Measurements from ENCODE around the gene BSX.

Gene BSX

GRCh38 chr11:122954455-122954854, 27.2 kb downstream of the BSX start:
- no peak overlapping the region for H3K4me3 ChIP-seq (ENCODE audit: low read depth, low read length)
- TF ChIP-seq CTCF (IDR thresholded peaks at IDR 0.05; ENCODE audit: borderline replicate concordance, insufficient read depth, low read depth, low read length) = no peak

DNA sequence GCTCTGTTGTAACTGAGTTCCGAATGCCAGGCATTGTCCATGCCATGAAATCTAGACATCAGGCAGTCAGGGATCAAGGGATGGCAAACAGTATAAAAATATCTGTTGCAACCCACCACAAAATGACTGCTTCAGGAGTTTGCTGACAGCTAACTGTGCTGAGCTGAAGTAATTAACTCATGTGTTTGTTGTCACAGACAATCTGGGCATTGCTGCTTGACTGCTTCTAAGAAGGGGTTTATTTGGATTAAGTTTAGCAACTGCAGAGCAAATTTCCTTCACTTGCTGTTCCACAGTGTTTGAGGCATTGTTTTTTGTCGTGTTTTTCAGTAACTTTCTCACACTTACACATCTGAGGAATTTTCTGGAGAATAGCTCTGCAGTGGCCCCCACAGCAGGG, 30.4 kb downstream of the BSX start:
- TF ChIP-seq CTCF (IDR thresholded peaks at IDR 0.05; ENCODE audit: borderline replicate concordance, insufficient read depth, low read depth, low read length) = no peak
- H3K4me3 ChIP-seq (ENCODE audit: low read depth, low read length) = no peak overlapping the region

DNA sequence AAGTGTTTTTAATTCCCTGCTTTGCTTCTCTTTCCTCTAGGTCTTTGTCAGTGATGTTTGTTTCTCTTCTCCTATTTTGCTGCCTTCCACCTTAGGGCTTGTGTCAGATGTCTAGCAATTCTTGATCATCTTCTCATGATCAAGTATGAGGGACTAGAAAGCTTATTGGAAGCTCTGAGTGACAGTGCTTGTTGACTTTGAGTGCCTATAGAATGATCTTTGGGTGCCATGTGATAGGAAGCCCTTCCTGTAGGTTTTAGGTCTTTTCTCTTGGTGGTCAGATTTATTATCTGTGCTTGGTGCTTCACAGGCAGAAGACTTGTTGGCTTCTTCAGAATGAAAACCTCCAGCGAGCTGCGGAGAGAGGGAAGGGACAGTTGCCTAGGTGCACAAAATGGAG, 43.1 kb downstream of the BSX start:
- no peak overlapping the region for H3K4me3 ChIP-seq (ENCODE audit: low read depth, low read length)
- no peak for TF ChIP-seq CTCF (IDR thresholded peaks at IDR 0.05; ENCODE audit: borderline replicate concordance, insufficient read depth, low read depth, low read length)

- H3K4me3 ChIP-seq (ENCODE audit: low read depth, low read length) = no peak overlapping the region
- no peak for TF ChIP-seq CTCF (IDR thresholded peaks at IDR 0.05; ENCODE audit: borderline replicate concordance, insufficient read depth, low read depth, low read length)
Measured at GRCh38 chr11:122937983-122938382, 43.7 kb downstream of the BSX start.

- H3K4me3 ChIP-seq (ENCODE audit: low read depth, low read length) = no peak overlapping the region
- TF ChIP-seq CTCF (IDR thresholded peaks at IDR 0.05; ENCODE audit: borderline replicate concordance, insufficient read depth, low read depth, low read length) = no peak
Measured at GRCh38 chr11:122933416-122933815, 48.2 kb downstream of the BSX start.

GRCh38 chr11:122931510-122931909, 50.1 kb downstream of the BSX start:
- H3K4me3 ChIP-seq (ENCODE audit: low read depth, low read length) = no peak overlapping the region
- no peak for TF ChIP-seq CTCF (IDR thresholded peaks at IDR 0.05; ENCODE audit: borderline replicate concordance, insufficient read depth, low read depth, low read length)

Data from GM12875 (cell line).